ENCODE measurements around the gene ANKRD40. TPM values are rescaled to one million over a fixed set of nuclear protein-coding genes. Genes with fewer than 3 reads are reported as not detected.
A peak's percentile ranks its signal among the peaks of the same experiment; 100 is the strongest.

Gene ANKRD40
- total and polyA plus RNA-seq, 8 donors: 10.3 to 23.5 (median 15.5) TPM

DNA sequence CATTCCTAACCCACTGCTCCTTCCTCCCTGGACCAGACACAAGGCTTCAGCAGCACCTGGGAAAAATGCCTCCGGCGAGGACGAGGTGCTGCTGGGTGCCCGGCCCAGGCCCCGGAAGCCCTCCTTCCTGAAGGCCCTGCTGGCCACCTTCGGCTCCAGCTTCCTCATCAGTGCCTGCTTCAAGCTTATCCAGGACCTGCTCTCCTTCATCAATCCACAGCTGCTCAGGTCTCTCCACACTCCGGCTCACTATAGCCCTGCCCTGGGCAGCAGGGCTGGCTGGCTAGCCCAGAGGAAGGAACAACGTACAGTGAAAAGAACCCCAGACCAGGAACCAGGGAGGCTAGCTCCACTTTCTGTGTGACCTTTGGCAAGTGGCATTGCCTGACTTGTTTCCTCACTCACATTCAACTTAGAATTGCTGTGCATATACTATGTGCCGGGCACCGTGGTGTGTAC lies 46.8 kb downstream of the ANKRD40 start:
- H3K4me1 ChIP-seq: peaks cover 12 to 24% (median 21%) of the 10 kb centered on the region in 3 donors
- H3K9me3 ChIP-seq: no peaks in the 10 kb centered on the region
- no peak overlapping the region for H3K4me3 ChIP-seq
- TF ChIP-seq, protein P1, sequence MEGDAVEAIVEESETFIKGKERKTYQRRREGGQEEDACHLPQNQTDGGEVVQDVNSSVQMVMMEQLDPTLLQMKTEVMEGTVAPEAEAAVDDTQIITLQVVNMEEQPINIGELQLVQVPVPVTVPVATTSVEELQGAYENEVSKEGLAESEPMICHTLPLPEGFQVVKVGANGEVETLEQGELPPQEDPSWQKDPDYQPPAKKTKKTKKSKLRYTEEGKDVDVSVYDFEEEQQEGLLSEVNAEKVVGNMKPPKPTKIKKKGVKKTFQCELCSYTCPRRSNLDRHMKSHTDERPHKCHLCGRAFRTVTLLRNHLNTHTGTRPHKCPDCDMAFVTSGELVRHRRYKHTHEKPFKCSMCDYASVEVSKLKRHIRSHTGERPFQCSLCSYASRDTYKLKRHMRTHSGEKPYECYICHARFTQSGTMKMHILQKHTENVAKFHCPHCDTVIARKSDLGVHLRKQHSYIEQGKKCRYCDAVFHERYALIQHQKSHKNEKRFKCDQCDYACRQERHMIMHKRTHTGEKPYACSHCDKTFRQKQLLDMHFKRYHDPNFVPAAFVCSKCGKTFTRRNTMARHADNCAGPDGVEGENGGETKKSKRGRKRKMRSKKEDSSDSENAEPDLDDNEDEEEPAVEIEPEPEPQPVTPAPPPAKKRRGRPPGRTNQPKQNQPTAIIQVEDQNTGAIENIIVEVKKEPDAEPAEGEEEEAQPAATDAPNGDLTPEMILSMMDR (IDR thresholded peaks at IDR 0.05): no peak
- ATAC-seq: peak in 2 of 4 donors; percentile 2 to 24
- intact Hi-C loops (cut with DNase I): no loop called here
- 93 to 95% methylated on average over 10 of the region's 10 CpGs for WGBS, 2 donors
- FAIRE-seq: no peak
- H3K27ac ChIP-seq: peak overlapping the region in 2 of 4 donors; percentile 57 to 71
- DNase-seq: peak in 2 of 6 donors; percentile 18 to 52
- H3K36me3 ChIP-seq: no peaks in the 10 kb centered on the region
- H3K27me3 ChIP-seq: no peaks in the 10 kb centered on the region

DNA sequence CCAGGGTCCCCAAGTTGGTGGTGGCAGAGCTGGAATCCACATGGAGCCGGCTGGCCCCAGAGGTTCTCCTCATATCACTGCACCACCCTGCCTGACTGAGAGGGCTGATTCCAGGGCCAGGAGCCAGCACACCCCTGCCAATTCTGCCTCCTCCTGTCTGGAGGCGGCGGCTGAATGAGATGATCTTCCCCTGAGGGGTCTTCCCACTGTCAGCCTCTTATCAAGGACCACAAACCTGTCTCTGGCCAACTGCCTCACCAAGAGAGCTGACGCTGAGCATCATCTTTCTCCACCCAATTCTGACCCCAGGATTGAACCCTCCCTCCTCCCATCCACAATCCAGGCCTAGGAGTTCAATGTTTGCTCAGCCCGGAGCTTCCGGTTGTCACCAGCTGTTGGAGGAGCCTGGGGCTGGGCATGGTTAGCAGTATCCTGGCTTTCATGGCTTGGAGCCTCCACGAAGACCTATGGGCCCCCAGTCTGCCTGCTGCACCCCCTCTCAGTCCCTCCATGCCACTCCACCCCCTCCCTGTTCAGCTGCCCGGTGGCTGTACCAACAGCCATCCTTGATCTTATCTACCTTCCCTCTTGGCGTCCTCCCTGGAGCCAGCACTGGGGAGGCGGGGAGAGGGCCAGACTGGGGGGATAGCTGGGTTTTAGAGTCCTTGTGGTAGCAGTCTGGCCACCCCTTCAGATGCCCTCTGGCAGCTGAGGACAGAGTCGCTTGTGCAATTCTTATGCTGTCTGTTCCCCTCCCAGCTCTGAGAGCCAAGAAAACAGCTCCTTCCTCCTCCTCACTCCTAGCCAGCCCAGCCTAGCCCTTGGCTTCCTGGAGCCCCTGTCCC lies 47.5 kb downstream of the ANKRD40 start:
- DNase-seq (peak in 2 of 6 donors; percentile 34 to 46), FAIRE-seq (no peak), ATAC-seq (peak in 3 of 4 donors; percentile 21 to 46 (median 41))
- H3K4me1 ChIP-seq: peaks cover 12 to 24% (median 21%) of the 10 kb centered on the region in 3 donors
- intact Hi-C loops (cut with DNase I): no loop called here
- WGBS, 2 donors: 56 to 60% methylated on average over 11 of the region's 11 CpGs
- peak overlapping the region in 2 of 4 donors; percentile 57 to 71 for H3K27ac ChIP-seq
- no peaks in the 10 kb centered on the region for H3K27me3 ChIP-seq
- TF ChIP-seq, protein P1 (IDR thresholded peaks at IDR 0.05): no peak
- no peaks in the 10 kb centered on the region for H3K36me3 ChIP-seq
- H3K4me3 ChIP-seq: no peak overlapping the region
- H3K9me3 ChIP-seq: no peaks in the 10 kb centered on the region

DNA sequence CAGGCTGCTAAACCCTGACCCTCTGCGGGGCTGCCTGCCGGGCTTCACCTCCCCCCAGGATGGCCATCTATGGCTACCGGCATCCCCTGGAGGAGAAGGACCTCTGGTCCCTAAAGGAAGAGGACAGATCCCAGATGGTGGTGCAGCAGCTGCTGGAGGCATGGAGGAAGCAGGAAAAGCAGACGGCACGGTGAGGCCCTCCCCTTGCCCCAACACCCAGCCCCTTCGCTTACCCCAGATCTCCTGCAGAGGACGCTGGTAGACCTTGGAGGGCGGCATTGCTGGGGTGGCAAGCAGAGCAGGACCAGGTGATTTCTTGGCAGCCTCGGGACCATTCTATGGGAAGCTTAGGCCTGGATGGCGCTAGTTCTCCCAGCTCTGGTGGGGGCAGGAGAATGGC lies 48.5 kb downstream of the ANKRD40 start:
- peaks cover 13 to 24% (median 21%) of the 10 kb centered on the region in 3 donors for H3K4me1 ChIP-seq
- H3K9me3 ChIP-seq: no peaks in the 10 kb centered on the region
- ATAC-seq: no peak
- intact Hi-C loops (cut with DNase I): no loop called here
- WGBS, 2 donors: 83 to 89% methylated on average over 9 to 10 of the region's 10 CpGs
- no peaks in the 10 kb centered on the region for H3K36me3 ChIP-seq
- DNase-seq: peak in 2 of 6 donors; percentile 23 to 47
- TF ChIP-seq, protein P1 (IDR thresholded peaks at IDR 0.05): no peak
- no peak overlapping the region for H3K4me3 ChIP-seq
- no peaks in the 10 kb centered on the region for H3K27me3 ChIP-seq
- H3K27ac ChIP-seq: no peak overlapping the region
- FAIRE-seq: no peak

DNA sequence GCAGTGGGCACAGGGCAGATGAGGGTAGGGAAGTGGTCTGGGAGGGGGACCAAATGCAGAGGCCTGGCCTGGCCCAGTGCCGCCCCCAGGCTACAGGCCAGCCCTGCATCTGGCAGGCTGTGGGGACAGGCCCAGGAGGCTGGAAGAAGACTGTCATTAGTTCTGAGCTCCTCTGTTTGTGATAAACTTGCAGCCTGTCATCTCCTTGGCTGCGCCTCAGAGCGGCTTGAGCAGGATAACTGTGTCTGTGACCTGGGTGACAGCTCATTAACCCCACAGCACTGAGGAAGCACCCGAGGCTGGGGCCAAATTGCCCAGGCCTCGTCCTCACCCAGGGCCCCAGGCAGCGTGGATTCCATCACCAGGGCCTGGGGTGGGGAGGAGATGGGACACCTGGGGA lies 49.1 kb downstream of the ANKRD40 start:
- intact Hi-C loops (cut with DNase I): no loop called here
- no peaks in the 10 kb centered on the region for H3K9me3 ChIP-seq
- ATAC-seq (no peak), DNase-seq (peak in 2 of 6 donors; percentile 26 to 46), FAIRE-seq (no peak)
- TF ChIP-seq, protein P1 (IDR thresholded peaks at IDR 0.05): no peak
- no peaks in the 10 kb centered on the region for H3K27me3 ChIP-seq
- H3K4me3 ChIP-seq: no peak overlapping the region
- no peaks in the 10 kb centered on the region for H3K36me3 ChIP-seq
- peaks cover 19 to 24% (median 21%) of the 10 kb centered on the region in 3 donors for H3K4me1 ChIP-seq
- 86 to 91% methylated on average over 6 of the region's 6 CpGs for WGBS, 2 donors
- H3K27ac ChIP-seq: no peak overlapping the region

DNA sequence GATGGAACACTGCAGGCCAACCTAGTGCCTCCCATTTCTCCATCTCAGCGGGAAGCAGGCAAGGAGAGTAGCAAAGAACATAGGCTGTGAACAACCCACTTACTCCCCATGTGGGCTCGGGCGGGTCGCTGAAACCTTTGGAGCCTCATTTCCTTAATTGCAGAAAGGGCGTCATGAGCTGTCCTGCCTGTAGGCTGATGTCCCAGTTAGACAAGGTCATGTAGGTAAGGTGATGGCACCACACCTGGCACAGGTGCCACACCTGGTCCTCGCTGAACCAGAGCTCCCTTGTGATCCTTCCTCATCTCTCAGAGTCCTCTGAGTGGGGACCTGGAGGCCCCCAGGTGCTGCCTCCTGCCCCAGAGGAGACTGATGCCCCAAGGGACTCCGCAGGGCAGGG lies 50.1 kb downstream of the ANKRD40 start:
- ATAC-seq (no peak), DNase-seq (peak in 2 of 6 donors; percentile 5 to 37), FAIRE-seq (no peak)
- Histone ChIP-seq H3K36me3 (no peaks in the 10 kb centered on the region), H3K27me3 (no peaks in the 10 kb centered on the region), H3K27ac (no peak overlapping the region), H3K9me3 (no peaks in the 10 kb centered on the region), H3K4me1 (peaks cover 20 to 24% (median 21%) of the 10 kb centered on the region in 3 donors), H3K4me3 (no peak overlapping the region)
- WGBS, 2 donors: 90 to 94% methylated on average over 7 of the region's 7 CpGs
- intact Hi-C loops (cut with DNase I): no loop called here
- TF ChIP-seq, protein P1 (IDR thresholded peaks at IDR 0.05): no peak

All from pancreas (tissue), 10 donors.